Measurements from ENCODE around the gene ZSWIM6. TPM values are rescaled to one million over a fixed set of nuclear protein-coding genes. Genes with fewer than 3 reads are reported as not detected.

Gene ZSWIM6
- total and polyA plus RNA-seq, 12 donors, result 2.1 to 10.3 (median 6.7) TPM

GRCh38 chr5:61535828-61536227 lies 203.8 kb downstream of the ZSWIM6 start:
- peaks cover 0 to 11% (median 0%) of the 10 kb centered on the region in 11 donors for H3K9me3 ChIP-seq
- no peak for ATAC-seq
- intact Hi-C loops (cut with DNase I), result no loop called here
- H3K27ac ChIP-seq, result no peak overlapping the region
- H3K36me3 ChIP-seq, result peaks cover 0 to 92% (median 17%) of the 10 kb centered on the region in 9 donors
- no peak for DNase-seq
- H3K27me3 ChIP-seq, result no peaks in the 10 kb centered on the region
- no peaks in the 10 kb centered on the region for H3K4me1 ChIP-seq
- H3K4me3 ChIP-seq, result no peak overlapping the region
- no peak for TF ChIP-seq CTCF (IDR thresholded peaks at IDR 0.05)
- 94 to 98% methylated on average over 7 of the region's 7 CpGs for WGBS, 2 donors

- Histone ChIP-seq H3K4me3 (no peak overlapping the region), H3K27me3 (no peaks in the 10 kb centered on the region), H3K27ac (no peak overlapping the region), H3K36me3 (peaks cover 0 to 92% (median 13%) of the 10 kb centered on the region in 9 donors), H3K4me1 (no peaks in the 10 kb centered on the region), H3K9me3 (peaks cover 0 to 12% (median 0%) of the 10 kb centered on the region in 11 donors)
- no peak for ATAC-seq
- 94 to 99% methylated on average over 1 of the region's 1 CpG for WGBS, 2 donors
- DNase-seq, result no peak
- intact Hi-C loops (cut with DNase I), result no loop called here
- TF ChIP-seq CTCF (IDR thresholded peaks at IDR 0.05), result no peak
These were observed 204.9 kb downstream of the ZSWIM6 start for GRCh38 chr5:61536922-61537321.

- no peaks in the 10 kb centered on the region for H3K4me1 ChIP-seq
- ATAC-seq (no peak), DNase-seq (no peak)
- H3K4me3 ChIP-seq, result no peak overlapping the region
- 93% methylated on average over 5 of the region's 5 CpGs for WGBS, 2 donors
- peaks cover 4 to 92% (median 33%) of the 10 kb centered on the region in 9 donors for H3K36me3 ChIP-seq
- H3K27me3 ChIP-seq, result no peaks in the 10 kb centered on the region
- H3K27ac ChIP-seq, result no peak overlapping the region
- intact Hi-C loops (cut with DNase I), result no loop called here
- H3K9me3 ChIP-seq, result peaks cover 0 to 19% (median 6%) of the 10 kb centered on the region in 11 donors
- TF ChIP-seq CTCF (IDR thresholded peaks at IDR 0.05), result no peak
These were observed 206.9 kb downstream of the ZSWIM6 start for GRCh38 chr5:61538722-61539501.

- H3K9me3 ChIP-seq, result no peaks in the 10 kb centered on the region
- peaks cover 0 to 31% (median 3%) of the 10 kb centered on the region in 9 donors for H3K36me3 ChIP-seq
- 93 to 99% methylated on average over 3 of the region's 3 CpGs for WGBS, 2 donors
- H3K4me3 ChIP-seq, result no peak overlapping the region
- DNase-seq (no peak), ATAC-seq (no peak)
- intact Hi-C loops (cut with DNase I), result no loop called here
- no peak for TF ChIP-seq CTCF (IDR thresholded peaks at IDR 0.05)
- no peak overlapping the region for H3K27ac ChIP-seq
- peaks cover 0 to 7% (median 0%) of the 10 kb centered on the region in 9 donors for H3K4me1 ChIP-seq
- H3K27me3 ChIP-seq, result no peaks in the 10 kb centered on the region
These were observed 217.5 kb downstream of the ZSWIM6 start for GRCh38 chr5:61549530-61549929.

All from heart right ventricle (tissue), 16 donors.